Measurements from ENCODE around the gene SLC38A8.

DNA sequence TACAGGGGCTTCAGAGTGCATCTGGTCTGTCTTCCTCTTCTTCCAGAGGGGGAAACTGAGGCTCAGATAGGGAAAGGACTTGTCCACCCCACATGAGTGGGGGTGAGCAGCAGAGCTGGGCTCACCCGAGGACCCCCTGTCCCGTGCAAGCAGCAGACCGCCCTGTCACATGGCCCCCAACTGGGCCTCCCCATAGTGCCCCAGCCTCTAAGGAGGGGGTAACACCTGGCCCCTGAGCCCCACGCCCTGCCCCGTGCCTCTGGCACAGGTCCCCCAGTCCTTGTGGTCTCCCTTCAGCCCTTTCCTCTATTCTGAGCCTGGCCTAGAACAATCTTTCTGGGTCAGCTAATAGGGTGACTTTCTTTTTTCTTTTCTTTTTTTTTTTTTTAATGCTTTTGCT is 81.0 kb downstream of the SLC38A8 start:
- TF ChIP-seq, protein P1, sequence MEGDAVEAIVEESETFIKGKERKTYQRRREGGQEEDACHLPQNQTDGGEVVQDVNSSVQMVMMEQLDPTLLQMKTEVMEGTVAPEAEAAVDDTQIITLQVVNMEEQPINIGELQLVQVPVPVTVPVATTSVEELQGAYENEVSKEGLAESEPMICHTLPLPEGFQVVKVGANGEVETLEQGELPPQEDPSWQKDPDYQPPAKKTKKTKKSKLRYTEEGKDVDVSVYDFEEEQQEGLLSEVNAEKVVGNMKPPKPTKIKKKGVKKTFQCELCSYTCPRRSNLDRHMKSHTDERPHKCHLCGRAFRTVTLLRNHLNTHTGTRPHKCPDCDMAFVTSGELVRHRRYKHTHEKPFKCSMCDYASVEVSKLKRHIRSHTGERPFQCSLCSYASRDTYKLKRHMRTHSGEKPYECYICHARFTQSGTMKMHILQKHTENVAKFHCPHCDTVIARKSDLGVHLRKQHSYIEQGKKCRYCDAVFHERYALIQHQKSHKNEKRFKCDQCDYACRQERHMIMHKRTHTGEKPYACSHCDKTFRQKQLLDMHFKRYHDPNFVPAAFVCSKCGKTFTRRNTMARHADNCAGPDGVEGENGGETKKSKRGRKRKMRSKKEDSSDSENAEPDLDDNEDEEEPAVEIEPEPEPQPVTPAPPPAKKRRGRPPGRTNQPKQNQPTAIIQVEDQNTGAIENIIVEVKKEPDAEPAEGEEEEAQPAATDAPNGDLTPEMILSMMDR (IDR thresholded peaks at IDR 0.05; ENCODE audit: low read depth, low read length, poor library complexity, severe bottlenecking): no peak
- TF ChIP-seq EZH2phosphoT487 (IDR thresholded peaks at IDR 0.05; ENCODE audit: borderline replicate concordance, low read length): no peak

Measured in DOHH2 (cell line).